HG02610 (cell line): ENCODE data around the gene ZSCAN4.

Source experiments
- ATAC-seq: cut with Tn5 transposase; IDR thresholded peaks from one replicate; pipeline ENCODE4 v1.9.1; 2021; ENCODE audit warnings: mild to moderate bottlenecking, moderate library complexity; ENCODE audit not compliant: unreplicated experiment

Gene ZSCAN4, protein sequence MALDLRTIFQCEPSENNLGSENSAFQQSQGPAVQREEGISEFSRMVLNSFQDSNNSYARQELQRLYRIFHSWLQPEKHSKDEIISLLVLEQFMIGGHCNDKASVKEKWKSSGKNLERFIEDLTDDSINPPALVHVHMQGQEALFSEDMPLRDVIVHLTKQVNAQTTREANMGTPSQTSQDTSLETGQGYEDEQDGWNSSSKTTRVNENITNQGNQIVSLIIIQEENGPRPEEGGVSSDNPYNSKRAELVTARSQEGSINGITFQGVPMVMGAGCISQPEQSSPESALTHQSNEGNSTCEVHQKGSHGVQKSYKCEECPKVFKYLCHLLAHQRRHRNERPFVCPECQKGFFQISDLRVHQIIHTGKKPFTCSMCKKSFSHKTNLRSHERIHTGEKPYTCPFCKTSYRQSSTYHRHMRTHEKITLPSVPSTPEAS

DNA sequence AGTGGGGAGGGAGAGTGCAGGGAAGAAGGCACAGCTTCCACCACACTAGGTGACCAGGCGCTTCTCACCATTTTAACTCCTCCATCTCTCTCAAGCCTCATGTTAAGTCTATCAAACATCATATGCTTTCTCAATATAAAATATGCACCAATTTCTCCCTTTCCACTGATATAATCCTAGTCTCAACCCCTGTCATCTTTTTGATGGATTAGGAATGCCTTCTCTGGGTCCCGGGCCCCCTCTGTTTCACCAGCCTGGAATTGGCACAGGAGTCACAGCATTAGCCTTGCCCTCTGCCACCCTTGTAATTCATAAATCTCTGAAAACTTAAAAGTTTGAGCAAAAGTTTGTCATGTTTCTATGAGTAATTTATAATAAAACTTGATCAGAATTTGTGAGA lies at the start of gene ZSCAN4:
Gene ZSCAN4, plus strand, starts transcription at position 301 of the 400 bp plus-strand sequence. CDS start 7,211 bp downstream, outside the sequence.
- no peak for ATAC-seq

DNA sequence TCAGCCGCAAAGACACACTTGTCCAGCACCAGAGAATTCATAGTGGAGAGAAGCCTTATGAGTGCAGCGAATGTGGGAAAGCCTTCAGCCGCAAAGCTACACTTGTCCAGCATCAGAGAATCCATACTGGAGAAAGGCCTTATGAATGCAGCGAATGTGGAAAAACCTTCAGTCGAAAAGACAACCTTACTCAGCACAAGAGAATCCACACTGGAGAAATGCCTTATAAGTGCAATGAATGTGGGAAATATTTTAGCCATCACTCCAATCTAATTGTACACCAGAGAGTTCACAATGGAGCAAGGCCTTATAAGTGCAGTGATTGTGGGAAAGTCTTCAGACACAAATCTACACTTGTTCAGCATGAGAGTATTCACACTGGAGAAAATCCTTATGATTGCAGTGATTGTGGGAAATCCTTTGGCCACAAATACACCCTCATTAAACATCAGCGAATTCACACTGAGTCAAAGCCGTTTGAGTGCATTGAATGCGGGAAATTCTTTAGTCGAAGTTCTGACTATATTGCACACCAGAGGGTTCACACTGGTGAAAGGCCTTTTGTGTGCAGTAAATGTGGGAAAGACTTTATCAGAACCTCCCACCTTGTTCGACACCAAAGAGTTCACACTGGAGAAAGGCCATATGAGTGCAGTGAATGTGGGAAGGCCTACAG lies 47.9 kb upstream of the ZSCAN4 start:
- ATAC-seq: no peak

DNA sequence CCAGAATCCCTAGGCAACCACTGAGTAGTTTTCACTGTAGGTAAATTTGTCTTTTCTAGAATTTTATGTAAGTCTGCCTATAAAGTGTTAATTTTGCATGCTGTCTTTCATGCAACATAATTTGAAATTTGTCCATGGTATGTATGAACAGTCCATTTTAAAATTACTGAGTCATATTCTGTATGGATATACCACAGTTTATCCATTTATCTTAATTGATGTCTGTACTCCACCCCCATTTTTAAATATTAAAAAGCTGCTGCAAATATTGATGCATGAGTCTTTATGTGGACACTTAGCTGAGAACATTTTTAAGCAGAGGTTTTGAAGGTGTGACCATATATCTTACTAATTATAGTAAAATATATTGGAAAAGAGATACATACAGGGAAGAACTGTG lies 45.6 kb upstream of the ZSCAN4 start:
- no peak for ATAC-seq

- ATAC-seq: peak; percentile 95
Observed at GRCh38 chr19:57632987-57633831, 35.5 kb upstream of the ZSCAN4 start, which contains the start of gene ZNF211. ZNF211 (plus strand) TSS chr19:57633168; CDS start chr19:57633347, 179 bp downstream.

DNA sequence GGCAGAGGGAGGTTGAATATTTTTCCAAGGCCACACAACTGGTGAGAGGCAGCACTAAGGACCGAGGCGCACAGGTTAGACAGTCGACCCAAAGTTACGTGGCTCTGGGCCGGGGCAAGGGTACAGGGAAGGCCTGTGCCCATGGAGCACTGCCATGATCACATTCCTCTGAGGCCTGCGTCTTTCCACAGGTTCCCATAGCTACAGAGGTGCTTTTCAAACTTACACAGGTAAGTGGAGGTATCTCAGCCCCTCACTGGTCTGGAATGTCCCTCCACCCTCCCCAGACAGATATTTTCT lies 35.0 kb upstream of the ZSCAN4 start:
- ATAC-seq: no peak

DNA sequence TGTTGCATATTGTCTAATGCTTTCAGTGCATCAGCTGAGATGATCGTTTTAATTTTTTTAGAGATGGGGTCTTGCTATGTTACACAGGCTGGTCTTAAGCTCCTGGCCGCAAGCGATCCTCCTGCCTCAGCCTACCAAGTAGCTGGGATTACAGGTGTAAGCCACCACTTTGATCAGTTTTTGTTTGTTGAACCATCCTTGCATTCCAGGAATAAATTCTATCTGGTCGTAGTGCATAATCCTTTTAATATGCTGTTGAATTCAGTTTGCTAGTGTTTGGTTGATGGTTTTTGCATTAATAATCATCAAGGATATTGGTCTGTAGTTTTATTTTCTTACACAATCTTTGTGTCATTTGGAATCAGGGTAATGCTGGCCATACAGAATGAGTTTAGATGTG lies 31.4 kb upstream of the ZSCAN4 start:
- no peak for ATAC-seq

DNA sequence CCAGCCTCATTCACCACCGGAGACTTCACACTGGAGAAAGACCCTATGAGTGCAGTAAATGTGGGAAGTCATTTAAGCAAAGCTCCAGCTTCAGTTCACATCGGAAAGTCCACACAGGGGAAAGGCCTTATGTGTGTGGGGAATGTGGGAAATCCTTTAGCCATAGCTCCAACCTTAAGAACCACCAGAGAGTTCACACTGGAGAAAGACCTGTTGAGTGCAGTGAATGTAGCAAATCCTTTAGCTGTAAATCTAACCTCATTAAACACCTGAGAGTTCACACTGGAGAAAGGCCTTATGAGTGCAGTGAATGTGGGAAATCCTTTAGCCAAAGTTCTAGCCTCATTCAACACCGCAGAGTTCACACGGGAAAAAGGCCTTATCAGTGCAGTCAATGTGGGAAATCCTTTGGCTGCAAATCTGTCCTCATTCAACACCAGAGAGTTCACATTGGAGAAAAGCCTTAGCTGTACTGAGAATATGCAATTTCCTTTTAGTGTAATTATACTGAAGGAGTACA lies 27.0 kb upstream of the ZSCAN4 start:
- no peak for ATAC-seq

DNA sequence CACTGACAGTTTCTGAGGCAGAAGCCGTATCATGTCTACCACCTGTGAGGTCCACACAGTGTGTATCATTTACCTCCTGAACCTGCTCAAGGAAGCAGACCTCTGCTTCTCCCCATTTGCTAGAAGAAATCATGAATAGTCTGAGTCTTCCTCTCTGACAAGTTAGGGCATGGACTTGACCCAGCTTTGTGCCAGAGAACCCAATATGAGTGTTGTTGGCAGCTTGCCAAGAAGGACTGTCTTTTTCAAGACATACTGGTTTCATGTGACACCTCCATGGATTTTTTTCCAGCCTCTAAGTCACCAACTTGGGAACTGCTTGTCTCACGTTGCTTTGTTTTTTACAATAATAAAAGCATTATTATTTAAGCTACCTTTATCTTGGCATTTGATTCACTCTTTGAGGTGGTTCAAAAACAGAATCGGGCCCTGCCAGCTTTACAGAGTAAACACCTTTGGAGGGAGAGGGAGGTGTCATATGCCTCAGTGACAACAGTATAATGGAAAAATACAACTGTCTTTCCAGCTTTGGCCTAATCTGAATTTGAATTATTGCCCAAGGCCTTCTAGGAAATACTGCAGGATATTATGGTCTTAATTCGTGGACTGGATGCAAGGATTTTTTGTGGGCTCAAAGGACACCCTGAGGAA lies 26.2 kb upstream of the ZSCAN4 start:
- no peak for ATAC-seq

GRCh38 chr19:57643734-57644133 lies 25.0 kb upstream of the ZSCAN4 start:
- no peak for ATAC-seq

DNA sequence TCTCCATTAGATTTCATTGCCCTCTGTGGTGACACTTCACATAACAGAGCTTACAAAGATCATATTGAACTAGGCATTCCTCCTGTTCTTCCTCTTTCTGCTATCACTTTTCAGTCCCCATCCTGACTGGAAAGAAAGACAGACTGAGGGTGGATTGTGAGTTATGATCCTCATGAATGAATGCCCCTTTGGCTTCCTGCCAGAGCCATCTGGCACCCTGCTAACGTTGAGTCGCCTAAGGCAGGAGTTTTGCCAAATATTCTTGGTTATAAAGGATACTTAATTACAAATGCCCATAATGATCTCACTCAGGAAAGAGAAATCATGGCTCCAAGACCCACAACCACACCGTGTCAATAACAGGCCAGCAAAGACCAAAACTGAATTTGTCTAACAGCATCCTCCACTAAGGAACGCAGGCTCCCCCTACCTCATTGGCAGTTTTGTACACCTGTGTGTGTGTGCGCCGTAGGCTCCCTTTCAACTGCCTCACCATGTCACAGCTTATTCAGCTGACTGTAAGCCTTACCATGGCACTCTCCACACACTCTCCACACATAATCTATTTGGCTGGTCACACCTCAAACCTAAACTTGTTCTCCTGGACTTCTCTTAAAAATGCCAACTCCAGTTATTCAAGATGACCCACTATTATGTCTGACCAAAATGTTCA lies 20.3 kb upstream of the ZSCAN4 start:
- ATAC-seq: no peak

DNA sequence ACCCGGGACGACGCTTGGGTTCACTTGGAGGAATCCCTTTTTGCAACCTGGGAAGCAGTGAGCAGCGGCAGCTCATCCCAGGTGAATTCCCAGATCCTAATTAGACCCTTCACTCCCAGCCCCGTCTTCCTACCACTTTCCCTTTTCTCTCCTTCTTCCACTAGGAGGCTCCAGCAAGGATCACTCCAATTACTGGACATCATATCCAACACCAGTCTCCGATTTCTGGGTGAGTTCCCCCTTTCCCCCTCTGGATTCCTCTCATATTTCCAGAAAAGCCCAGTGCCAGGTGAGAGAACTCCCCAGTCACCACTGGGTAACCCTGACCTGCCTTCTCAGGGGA lies 17.1 kb upstream of the ZSCAN4 start:
- ATAC-seq: no peak

GRCh38 chr19:57653689-57654088 lies 15.0 kb upstream of the ZSCAN4 start:
- no peak for ATAC-seq

GRCh38 chr19:57655443-57655842 lies 13.3 kb upstream of the ZSCAN4 start:
- ATAC-seq: no peak

- no peak for ATAC-seq
Observed at GRCh38 chr19:57656346-57656745, 12.4 kb upstream of the ZSCAN4 start.

DNA sequence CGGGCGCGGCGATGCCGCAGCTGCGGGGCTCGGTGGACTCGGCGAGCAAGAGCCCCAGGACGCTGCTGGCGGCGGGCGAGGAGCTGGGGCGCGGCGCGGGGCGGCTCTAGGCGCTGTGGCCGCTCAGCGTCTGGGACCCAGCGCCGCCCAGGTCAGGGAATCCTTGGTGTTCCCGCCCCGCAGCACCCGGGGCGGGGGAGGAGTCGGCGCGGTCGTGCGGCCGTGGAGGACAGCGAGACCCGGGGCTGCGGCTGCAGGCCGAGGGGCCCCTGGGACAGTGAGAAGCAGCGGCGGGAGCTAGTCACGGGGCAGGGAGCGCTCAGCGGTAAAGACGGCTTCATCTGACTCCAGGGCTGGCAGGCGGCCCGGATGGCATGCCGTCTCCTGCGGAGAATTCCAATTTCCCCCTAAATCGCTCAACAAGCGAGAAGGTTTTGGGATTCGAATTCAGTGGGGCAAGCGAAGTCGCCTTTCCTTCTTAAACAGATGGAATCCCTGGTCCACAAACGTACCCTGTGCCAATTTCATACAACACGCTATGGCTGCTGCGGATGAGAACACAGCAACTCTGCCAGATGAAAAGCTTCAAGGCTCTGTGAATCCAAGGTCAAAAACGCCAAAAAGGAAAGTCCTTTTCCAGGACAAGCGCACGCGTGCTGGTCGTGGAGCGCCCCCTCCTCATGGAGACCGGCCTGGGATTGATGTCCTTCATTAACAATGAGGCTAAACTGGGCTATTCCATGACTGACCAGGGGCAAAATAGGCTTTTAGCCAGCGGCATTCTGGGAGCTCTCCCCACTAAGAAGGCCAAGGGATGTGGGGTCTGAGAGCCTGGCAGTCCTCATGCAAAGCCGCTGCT lies 4.2 kb upstream of the ZSCAN4 start:
- ATAC-seq: no peak

- no peak for ATAC-seq
Observed at GRCh38 chr19:57665261-57665806, 3.4 kb upstream of the ZSCAN4 start.

DNA sequence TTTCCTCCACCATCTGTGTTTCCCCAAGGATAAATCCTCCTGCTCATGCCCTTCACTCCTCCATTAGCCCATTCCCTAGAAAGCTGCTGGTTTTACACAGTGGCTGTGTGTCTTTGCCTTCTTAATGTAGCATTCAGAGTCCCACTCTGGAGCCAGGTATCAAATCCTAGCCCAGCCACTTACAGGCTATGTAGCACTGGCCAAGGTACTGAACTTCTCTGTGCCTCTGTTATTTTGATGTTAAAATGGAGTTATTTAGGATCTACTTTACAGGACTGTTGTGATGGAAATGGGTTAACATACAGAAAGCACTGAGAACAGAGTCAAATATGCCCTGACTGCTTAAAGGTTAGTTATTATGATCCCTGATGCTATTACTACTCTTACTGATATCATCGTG lies 1.5 kb upstream of the ZSCAN4 start:
- ATAC-seq: no peak

- no peak for ATAC-seq
Observed at GRCh38 chr19:57671124-57671895, 2.6 kb downstream of the ZSCAN4 start.
